Fibroblast of the conjunctiva (primary cell): ENCODE data around the gene SLC39A11.

Source experiments
- DNase-seq: peaks from one replicate; pipeline ENCODE4 v3.0.0-alpha.2; 2010; ENCODE audit warnings: low read depth

Gene SLC39A11

DNA sequence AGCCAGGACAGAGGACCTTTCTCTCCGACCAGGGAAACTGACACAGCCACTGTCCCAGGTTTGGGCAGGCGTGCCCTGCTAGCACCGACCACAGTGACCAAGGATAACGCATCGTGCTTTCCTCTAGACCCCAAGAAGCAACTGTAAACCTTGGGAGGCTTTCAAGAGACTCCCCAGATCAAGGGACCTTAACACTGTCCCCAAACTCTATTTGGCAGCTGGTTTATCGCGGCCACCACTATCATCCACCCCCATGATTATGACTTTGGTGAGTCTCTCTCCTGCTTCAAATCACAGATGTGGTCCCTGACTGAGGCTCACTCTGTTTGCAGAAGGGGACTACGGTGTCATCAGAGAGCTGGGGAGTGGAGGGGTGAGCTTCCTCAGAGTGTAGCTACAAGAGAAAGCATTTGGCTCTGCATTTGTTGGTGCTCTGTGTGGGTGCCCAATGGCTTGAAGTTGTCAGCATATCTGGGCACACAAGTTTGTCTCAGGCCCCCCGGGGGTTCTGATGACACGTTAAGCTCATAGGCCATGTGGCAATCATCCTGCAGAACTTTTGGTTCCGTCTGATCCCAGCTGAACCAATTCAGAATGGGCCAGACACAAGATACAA, 408.0 kb downstream of the SLC39A11 start:
- DNase-seq, result no peak

DNA sequence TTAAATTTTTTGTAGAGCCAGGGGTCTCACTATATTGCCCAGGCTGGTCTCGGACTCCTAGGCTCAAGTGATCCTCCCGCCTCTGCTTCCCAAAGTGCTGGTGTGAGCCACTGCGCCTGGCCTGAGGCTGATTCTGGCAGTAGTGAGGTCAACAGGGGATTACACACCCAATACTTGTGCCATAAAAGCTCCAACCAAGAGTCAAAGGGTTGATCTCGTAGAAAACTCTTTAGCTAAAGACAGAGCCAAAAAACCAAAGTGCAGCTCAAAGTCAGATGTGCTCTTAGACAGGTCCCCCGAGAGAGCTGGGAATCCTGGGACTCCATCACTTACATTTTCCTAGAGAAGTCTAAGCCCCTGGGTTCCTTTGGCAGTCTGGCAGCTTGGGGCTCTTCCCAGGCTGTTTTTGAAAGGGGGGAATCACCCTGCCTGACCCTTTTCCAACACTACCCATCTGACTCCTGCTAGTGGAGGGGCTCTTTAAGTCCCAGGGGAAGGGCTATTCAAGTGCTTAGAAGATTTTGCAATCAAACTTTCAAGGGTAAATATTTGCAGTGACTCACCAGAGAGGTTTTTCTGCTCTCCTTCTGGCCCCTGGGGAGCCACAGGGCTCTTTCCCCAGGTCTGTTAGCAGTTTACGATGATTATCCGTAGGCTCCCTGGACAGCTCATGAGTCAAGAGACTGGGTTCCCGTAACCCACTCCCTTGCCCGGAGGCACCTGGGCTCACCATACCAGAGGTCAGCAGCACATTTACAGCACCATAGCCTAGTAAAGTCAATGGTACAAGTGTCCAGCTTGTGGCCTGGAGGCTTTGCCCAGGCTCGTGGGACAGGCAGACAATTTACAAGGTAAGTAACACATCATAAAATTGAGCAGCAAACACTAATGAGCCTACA, 408.7 kb downstream of the SLC39A11 start:
- peak; percentile 86 for DNase-seq

DNA sequence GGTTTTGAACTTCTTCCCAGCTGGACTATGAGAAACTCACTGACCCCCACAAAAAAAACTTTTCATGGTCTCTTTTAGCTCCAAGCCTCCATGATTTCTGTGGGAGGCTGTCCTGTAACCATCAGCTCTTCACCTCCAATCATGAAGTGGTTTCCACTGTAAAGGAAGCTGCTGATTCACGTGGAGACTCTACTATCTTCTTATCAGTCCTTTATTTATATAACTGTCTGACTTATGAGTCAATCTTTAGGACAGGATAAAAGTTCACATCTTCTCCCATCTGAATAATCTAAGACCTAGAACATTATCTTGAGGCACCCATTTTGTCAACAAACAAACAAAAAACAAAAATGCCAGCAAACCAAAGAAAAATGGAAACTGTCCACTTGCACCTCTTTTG, 409.9 kb downstream of the SLC39A11 start:
- DNase-seq, result no peak

DNA sequence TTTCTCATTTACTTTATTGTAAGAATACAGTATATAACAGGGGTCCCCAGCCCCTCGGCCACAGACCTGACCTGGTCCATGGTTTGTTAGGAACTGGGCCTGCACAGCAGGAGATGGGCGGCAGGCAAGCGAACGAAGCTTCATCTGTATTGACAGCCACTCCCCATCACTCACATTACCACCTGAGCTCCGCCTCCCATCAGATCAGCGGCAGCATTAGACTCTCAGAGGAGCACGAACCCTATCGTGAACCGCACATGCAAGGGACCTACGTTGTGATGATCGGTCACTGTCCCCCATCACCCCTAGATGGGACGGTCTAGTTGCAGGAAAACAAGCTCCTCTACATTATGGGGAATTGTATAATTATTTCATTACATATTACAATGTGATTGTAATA, 410.6 kb downstream of the SLC39A11 start:
- DNase-seq, result no peak

DNA sequence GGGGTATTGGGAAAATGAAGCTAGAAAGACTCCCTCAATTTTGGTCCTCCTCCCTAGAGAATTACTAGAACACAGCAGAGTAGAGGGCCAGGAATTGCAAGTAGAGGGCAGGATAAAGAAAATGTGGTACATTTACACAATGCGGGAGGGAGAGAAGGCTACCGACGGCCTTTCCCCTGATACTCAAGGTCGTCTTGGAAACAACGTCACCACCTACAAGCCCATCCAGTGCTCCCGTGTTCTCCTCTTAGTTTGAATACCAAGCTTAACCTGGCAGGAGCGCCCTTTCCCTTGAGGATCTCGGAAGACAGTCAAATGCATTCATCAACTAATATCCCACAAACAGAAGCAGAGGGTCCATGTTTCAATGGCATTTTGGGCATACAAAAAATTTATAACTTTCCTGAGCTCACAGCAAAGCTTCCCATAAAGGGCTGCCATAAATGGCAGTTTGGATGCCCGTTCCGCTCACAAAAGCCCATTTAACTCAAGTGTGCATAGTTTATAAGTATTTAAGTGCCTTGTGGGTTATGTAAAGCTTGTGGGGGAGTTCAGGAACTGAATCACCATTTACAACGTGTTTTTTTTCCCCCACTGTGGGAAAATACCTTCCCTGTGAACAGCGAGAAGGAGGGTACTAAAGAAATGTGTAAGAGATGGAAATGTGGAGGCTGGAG, 414.6 kb downstream of the SLC39A11 start:
- DNase-seq, result no peak

DNA sequence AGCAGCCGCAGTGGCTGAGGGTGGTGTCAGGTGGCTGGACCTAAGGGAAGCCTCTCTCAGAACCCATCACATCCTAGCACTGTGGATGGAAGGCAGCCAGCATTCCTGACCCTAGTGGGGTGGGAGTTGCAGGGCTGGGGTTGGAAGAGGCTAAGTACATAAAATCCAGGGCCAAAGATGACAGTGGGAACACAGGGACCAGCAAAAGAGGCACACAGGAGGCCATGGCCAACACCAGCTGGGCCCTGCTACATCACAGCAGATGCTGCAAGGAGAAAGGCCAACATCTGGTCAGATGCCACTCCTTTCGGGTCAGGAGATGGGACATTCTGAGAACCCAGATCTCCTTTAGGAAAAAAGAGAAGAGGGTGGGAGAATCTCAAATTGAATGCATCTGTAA, 415.4 kb downstream of the SLC39A11 start:
- DNase-seq, result no peak

DNA sequence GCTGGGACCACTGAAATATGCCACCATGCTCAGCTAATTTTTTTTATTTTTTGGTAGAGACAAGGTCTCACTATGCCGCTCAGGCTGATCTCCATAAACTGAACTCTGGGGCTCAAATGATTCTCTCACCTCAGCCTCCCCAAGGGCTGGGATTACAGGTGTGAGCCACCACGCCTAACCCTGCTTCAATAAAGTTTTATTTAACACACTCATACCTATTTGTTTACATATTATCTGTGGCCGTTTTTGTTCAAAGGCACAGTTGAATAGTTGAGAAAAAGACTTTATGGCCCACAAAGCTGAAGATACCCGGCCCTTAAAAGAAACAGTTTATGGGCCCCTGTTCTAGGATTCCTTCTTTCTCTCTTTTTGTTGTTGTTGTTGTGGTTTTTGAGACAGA, 419.8 kb downstream of the SLC39A11 start:
- no peak for DNase-seq

DNA sequence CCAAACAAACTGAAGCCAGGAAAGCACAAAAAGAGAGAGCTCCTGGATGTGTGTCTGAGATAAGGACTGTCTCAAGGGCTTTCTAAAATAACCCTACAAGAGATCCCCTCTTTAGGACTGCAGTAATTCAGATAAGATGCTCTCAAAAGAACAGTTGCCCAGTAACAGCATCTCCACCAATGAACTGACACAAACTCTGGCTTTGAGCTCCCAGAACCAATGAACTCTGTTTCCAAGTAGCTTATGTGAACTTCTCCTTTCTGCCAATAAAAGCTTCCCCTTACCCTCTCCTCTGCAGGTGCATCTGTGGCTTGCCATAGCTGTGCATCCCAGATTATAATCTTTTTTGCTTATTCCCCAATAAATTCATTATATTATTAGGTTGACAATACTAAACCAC, 421.5 kb downstream of the SLC39A11 start:
- DNase-seq, result no peak

DNA sequence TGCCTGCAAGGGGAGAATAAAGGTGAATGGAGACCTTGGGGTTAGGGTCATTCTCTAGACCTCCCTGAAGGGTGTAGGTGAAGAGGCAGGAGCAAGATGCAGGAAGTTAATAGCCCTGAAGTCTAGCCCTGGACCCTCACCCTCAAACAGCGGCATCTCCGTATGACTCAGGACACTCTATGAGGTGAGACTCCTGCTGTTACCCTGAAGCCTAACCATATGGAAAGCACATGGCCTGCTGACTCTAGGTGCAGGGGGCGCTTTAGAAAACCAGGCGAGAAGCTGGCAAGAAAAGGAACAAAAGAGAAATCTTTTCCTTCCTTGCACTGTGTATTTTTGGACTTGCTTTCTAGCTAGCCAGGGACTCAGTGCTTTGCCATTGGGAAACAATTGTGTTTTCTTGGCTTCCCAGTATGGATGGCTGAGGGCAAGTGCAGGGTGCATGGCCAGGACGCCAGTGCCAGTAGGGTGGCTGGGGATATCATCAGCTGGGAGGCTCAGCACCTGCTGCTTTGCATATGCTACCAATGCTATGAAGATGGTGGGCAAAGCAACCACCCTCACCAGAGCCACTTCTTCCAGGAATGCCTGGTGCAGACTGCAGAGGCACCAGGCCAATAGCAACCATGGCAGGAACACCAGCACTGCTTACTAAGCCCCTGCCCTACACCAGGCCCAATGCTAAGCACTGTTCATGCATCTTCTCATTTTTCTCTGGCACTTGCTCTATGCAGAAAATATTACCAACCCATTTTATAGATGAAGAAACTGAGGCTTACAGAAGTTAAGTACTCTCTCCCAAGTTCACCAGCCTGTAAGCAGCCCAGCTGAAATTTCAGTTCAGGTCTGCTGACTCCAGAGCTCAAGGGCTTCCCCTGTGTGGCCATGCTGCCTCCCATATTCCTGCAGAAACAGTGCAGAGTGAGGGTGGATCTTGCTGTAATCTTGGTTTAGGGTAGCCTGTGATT, 425.1 kb downstream of the SLC39A11 start:
- DNase-seq, result no peak

DNA sequence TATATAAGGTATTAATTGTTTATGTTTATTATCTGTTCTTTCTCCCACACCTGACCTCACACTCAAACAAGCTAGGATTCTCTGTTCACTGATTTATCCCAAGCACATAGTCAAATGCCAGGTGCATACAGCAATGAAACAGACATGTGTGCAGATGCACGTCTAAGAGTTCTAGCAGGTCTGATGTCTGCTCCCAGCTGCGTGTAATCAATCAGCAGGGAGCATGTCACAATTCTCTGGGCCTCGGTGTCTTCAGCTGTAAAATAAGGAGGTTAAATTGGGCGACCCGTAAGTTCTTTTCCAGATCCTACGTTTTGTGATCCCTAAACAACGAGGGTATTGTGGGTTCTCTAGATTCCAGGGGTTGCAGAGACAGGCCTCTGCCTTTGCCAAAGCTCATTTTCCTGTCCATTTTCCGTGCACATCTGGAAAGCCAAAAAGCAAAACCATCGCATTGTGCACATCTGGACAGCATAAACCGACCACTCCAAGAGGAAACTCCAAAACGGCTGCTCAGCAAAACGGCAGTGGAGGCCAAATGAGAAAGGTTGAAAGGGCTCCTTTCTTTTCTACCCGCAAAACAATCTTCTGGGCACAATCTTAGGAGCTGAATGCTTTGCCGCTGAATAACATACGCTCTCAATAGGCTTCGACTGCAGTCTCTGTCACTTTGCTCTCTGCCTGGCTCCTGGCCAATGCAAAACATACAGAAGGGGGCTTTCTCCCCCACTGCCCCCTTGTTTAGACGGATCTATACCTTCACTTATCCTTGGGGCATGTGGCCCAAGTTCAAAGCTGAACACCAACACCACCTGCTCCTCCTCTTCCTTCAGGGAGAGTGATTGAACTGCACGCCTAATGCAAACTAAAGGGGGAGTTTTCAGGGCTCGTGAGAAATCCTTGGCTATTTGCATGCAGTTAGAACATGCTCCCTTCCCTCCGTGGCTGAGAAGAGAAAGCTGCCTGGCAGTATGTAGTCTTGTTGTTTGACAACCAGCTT, 426.3 kb downstream of the SLC39A11 start:
- DNase-seq, result peak; percentile 5

DNA sequence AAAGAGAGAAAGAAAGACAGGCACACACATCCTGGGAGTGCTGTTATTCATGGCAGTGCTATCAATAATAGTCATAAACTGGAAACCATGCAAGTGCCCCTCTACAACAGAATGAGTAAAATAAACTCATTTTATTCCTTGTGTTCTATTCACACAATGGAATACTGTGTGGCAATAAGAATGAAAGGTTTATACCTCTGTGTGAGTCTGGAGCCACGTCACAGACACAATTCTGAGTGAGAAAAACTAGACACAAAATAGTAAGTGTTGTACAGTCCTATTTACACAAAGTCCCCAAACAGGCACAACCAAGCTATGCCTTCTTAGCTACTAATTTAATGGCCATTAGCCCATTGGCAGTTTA, 429.7 kb downstream of the SLC39A11 start:
- DNase-seq, result no peak

DNA sequence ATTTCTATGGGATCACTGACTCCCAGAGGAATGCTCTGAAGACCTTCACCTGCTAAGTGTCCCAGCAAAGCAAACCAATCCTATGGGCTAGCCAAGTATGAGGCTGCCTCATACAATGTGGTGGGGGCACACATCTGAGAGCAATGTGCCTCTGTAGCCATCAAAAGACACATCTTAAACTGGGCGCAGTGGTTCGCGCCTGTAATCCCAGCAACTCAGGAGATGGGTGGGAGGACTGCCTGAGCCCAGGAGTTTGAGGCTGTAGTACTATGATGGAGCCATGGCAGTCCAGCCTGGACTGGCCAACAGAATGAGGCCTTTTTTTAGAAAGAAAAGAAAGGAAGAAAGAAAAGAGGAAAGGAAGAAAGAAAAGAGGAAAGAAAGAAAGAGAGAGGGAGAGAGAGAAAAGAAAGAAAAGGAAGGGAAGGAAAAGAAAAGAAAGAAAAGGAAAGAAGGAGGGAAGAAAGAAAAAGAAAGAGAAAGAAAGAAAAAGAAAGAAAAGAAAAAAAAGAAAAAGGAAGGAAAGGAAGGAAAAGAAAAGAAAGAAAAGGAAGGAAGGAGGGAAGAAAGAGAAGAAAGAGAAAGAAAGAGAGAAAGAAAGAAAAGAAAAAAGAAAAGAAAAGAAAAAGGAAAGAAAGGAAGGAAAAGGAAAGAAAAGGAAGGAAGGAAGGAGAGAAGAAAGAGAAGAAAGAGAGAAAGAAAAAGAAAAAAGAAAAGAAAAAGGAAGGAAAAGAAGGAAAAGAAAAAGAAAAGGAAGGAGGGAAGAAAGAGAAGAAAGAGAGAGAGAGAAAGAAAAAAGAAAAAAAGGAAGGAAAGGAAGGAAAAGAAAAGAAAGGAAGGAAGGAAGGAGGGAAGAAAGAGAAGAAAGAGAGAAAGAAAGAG, 430.3 kb downstream of the SLC39A11 start:
- DNase-seq, result no peak

DNA sequence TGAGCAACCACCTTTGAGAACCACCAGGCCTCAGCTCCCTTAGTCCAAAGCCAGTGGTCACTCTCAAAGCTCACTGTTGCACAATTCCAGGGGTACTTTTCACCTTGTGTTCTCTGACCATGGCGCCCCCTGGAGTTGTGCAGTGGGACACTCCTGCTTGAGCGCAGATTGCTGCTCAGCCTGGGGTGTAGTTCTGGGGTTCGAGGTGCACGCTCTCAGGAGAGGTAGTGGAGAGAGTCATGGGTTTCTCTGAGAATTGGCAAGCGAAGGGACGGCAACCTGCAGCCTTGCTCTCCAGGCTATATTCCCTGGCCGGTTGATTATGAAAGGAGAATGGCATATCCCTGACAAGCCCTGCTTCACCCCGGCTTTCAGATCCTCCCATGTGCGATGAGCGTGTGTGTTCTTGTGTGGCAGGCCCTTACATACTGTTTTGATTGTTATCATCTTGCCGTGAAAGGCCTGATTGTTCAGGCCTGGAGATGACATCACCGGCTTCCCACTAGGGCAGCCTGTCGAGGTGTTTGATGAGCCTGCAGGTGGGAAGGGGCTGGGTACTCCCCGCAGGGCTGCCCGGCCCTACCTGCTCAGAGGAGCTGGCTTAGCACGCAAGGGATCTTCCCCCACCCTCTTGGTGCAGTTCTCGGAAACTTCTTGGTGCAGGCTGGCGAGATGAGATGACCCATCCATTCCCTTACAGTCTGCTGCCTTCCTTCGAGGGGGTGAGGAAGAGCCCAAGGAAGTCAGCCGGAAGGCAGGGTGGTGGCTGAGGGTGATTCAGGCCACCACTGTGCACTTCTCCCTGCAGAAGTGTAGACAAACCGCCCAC, 431.2 kb downstream of the SLC39A11 start:
- no peak for DNase-seq

DNA sequence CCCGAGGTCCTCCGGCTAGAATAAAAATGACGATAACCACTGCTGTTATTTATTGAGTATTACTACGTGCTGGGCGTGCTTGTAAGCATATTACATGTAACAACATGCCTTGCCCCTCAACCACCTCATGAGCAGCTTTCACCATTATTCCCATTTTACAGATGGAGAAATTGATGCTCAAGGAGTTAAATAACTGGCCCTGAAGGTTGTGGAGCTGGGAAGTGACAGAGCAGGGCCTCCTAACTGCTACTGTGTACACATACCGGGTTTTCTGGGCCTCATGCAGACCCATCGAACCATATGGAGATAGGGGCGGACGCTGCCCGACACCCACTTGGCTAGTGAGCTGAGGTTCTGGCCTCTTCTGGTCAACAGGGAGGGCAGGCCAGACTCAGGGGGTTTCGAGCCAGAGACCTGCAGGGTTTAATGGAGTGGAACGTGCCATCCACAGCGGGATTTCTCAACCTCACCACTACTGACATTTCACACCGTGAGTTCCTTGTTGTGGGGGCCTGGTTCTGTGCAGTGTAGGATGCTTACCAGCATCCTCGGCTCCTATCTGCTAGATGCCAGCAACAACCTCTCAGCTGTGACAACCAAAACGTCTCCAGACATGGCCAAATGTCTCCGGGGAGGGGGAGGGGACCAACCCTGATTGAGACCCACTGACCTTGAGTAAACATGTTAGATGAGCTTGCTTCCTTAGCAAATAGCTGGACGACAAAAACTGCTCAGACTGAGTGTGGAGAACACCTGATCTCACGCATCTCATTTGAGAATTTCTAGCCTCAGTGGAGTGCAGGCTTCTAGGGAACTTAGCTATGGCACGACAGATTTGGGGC, 432.0 kb downstream of the SLC39A11 start:
- no peak for DNase-seq

DNA sequence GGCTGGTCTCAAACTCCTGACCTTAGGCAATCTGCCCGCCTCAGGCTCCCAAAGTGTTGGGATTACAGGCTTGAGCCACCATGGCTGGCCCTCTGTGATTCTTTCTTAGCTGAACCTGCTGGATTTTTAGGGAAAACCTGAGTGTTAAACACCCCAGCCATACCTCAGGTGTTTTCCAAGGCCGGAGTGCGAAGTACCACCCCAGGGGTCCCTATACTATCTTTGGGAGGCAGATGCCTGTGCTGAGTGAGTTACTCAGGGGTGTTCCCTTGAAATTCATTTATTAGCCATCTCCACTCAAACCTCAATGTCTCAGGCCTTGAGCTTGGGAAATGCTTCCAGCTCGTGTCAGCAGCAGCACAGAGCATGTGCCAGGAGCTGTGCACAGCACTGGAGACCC, 432.7 kb downstream of the SLC39A11 start:
- no peak for DNase-seq

DNA sequence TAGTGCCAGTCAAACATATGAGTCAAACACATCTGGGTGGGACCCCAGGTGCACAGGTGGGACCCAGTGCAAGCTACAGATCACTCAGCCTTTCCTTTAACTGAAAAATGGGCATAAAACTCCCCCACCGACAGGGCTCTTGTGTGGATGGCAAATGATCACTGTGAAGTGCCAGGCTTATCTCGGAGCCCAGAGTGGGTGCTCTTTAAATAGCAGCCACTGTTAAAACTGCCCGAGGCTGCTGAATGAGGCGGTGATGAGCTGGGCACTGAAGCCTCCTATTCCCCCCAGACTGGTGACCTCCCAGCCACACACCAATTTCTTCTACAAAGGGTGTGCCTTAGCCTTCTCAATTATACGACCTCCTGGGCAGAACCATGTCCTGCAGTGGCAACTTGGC, 433.8 kb downstream of the SLC39A11 start:
- DNase-seq, result no peak

DNA sequence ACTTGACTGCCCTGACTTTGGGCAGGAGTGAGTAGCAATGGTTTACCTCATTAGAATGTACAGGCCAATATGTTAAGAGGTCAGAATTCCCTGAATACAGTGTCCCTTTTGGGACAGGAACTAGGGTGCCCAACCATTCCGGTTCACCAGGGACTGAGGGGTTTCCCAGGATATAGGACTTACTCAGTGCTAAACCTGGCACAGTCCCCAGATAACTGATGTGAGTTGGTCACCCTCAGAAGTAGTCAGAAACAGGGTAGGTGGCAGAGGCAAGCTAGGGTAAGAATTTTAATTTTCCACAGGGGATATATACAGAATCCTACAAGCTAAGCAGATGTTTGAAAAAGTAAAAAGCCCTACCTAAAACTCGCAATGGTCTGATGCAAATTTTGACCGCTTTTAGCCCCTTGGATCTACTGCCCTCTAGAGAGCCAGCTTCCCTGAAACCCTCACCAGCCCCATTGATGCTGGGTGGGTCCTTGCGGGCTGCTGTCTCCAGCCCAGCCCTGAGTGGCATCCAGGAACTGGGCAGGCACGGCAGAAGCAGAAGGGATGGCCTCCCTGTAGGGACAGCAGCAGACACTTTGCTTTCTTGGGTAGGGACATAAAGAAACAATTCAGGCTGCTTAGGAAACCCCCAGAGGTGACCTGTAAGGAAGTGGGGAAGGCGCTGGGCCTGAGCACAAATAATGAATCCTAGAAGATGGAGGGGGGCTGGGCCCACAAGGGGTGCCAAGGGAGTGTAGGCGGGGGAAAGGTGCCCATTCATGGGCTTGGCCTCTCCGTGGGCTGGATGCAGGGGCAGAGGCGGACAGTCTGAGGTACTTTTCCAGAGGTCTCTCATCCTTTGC, 434.8 kb downstream of the SLC39A11 start:
- DNase-seq, result no peak
